GM18519 (cell line): ENCODE measurements around the gene FAM13A.
"Not testable (repeated sequence)": the region's sequence is repeated elsewhere in the genome, so short reads cannot be mapped to it uniquely, and the experiment has no call there.

Source experiments
- ATAC-seq: cut with Tn5 transposase; IDR thresholded peaks from one replicate; pipeline ENCODE4 v1.9.1; 2021; ENCODE audit warnings: mild to moderate bottlenecking, moderate library complexity; ENCODE audit not compliant: unreplicated experiment, low FRiP score

FAM13A gene

DNA sequence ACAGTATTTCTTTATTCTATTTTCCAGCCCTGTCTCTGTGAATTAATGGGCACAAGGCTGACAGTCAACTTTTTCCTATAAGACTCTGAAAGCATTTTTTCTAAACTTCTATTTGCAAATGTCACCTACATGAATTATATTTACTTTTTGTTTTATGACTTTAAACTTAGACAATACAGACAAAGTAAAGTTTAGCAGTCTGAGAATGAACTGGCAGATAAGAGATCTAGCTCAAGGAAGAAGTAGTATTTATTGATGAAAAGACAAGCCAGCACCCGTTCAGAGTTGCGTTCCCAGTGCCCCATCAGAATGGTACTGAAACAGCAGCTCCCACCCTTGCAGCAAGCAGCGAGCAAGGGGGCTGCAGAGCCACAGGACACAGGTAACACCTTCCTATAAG is 148.5 kb downstream of the FAM13A start:
- ATAC-seq = no peak

DNA sequence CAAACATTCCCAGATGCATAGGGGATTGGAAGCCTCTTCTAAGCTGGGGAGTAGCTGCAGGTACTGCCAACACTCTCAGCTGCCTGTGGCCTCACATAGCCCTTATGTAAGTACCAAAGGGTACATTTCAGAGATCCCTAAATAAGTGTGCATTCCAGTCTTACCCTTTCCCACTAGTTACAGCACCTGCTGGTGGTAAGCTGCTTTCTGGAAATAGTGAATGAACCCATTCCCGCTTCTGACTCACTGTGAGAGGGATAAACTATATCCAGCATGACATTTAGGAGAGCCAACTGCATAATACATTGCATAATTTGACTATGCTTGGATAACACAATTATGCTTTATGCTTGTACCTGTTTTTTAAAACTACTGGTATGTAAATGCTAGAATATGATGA is 149.0 kb downstream of the FAM13A start:
- ATAC-seq = no peak

DNA sequence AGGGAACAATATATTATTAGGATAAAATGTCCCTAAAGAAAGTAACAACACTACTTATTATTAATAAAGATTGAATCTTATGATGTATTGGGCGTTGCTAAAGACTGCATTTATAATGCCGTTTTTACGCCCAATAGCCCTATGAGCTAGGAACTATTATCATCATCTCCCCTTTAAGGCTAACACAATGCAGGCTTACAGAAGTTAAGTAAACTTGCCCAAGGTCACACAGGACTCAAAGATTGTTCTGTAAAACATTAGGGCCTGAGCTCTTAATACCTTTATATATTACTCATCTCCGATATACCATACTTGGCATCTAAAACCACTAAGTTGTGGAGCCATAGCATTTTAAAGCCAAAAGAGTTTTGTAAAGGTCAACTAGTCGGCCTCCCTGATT is 149.5 kb downstream of the FAM13A start:
- no peak for ATAC-seq

DNA sequence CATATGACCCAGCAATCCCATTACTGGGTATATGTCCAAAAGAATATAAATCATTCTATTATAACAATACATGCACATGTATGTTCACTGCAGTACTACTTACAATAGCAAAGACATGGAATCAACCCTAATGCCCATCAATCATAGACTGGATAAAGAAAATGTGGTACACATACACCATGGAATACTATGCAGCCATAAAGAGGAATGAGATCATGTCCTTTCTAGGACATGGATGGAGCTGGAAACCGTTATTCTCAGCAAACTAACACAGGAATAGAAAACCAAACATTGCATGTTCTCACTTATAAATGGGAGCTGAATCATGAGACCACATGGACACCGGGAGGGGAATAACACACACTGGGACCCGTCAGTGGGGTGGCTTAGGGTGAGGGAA is 152.7 kb downstream of the FAM13A start:
- not testable (repeated sequence) for ATAC-seq

DNA sequence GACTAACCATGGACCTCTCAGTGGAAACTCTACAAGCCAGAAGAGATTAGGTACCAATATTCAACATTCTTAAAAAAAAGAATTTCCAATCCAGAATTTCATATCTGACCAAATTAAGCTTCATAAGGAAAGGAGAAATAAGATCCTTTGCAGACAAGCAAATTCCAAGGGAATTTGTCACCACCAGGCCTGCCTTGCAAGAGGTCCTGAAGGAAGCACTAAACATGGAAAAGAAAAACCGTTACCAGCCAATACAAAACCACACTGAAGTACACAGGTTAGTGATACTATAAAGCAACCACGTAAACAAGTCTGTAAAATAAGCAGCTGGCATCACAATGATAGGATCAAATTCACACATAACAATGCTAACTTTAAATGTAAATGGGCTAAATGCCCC is 156.6 kb downstream of the FAM13A start:
- ATAC-seq = no peak

DNA sequence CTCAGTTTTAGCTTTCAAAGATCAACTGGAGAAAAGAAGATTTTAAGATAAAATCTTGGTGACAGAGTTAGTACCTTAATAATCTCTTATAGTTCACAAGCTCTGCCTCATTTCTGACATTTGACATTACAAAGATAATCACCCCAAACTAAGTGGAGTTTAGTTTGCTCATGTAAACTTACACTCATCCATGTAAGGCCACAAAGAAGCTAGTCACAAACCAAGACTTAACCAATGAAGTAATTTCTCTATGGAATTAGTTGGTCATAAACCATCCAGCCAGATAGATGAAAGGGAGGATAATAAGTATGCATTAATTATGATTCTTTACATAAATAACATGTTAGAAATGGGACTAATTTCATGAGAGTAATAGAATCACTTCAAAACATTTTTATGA is 159.2 kb downstream of the FAM13A start:
- ATAC-seq = no peak

DNA sequence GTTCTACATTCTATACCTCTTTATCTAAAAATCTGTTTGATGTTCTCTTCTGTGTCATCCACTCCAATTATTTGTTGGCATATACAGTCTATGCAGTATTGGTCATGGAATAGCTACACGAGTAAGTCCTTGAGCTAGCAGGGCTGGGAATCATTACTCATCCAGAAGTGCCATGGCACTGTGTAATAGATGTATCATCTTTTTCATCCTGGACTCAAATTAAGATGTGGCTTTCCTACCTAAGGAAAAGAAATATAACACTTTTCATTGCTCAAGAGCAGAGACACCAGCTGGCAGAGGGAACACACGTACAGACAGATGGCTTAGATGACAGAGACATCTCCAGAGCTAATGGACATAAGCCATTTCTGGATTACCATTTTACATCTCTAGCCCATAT is 159.8 kb downstream of the FAM13A start:
- no peak for ATAC-seq

DNA sequence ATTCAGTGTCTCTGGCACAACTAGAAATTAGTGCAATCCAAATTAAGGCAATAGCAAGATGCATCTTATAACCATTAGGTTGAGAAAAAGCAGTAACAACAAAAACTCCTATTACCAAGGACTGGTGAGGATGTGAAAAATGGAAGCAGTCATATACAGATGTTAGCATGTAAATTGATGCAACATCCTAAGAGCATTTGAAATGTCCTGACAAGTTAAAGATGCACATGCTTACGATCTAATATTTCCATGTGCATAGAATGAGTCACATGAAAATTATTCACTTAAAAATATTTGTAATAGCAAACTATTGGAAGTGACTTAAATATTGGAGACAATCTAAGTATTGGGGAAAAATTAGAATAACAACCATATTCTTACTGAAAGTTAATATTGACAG is 163.0 kb downstream of the FAM13A start:
- no peak for ATAC-seq

DNA sequence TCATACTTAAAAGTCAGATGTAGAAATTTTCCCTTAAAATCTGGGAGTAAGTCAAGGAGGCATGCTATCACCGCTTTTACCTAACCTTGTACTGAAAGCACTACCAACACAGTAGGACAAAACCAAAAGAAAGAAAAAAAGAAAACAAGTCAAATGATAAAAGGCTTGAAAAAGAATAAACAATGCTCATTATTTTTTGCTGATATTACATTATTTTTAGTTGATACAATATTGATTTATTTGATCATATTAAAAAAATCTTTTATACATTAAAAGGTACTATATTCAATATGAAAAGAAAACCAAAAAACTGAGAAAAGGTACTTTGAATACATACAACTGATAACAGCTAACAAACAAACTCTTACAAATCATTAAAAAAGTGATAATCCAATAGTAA is 164.3 kb downstream of the FAM13A start:
- no peak for ATAC-seq

DNA sequence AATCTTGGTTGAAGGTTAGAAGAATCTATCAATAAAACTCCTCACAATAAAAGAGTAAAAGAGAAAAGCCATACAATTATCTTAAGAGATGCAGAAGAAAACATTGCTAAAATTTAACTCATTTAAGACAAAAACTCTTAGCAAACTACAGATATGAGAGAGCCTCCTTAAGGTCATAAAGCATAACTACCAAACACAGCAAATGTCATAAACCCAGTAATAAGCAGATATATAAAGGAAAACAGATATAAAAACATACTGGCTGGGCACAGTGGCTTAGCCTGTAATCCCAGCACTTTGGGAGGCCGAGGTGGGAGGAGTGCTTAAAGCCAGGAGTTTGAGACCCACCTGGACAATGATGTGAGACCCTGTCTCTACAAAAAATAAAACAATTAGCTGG is 165.3 kb downstream of the FAM13A start:
- no peak for ATAC-seq

DNA sequence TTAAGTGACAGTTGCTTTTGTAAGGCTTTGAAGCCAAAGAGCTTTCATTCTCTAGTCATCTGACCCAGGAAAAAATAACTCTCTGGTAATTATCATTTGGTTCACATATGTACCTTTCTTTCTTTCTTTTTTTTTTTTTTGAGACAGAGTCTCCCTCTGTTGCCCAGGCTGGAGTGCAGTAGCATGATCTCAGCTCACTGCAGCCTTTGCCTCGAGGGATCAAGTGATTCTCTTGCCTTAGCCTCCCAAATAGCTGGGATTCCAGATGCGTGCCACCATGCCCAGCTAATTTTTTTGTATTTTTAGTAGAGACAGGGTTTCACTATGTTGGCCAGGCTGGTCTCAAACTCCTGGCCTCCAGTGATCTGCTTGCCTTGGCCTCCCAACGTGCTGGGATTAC is 169.6 kb downstream of the FAM13A start:
- ATAC-seq = not testable (repeated sequence)

DNA sequence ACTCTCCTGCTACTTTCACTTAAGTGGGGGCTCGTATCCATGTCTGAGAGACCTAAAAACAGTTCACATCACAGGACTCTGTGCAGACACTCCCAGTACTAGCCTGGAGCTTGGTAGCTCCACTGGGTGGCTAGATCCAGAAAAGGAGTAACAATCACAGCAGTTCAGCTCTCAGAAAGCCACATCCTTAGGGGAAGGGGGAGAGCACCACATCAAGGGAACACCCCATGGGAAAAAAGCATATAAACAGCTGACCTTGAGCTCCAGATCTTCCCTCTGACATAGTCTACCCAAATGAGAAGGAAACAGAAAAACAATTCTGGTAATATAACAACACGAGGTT is 175.8 kb downstream of the FAM13A start:
- ATAC-seq = no peak

DNA sequence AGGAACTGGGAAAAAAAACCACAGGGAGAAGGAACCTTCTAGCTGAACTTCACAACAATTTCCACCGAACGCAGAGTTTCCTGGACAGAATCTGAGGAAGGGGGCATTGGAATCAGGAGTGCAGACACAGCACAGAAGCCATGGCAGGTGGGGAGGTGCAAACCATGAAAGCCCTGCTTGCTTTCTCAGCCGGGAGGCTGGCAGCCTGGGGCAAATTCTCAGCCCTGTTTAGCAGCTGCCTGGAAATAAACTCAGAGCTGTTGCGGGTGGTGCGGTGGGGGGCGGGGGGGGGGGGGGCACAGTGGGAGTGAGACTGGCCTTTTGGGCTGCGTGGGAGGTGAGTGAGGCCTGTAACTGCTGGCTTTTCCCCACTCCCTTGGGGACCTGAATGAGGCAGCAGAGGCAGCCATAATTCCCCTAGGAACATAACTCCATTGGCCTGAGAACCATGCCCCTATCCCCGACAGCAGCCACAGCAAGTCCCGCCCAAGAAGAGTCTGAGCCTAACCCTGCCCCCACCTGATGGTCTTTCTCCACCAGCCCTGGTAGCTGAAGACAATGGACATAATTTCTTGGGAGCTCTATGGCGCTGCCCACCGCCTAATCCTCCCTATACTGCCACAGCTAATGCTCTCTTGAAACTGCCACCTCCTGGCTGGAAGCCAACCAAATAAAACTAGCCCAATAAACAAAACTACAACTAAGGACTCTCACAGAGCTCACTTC is 176.3 kb downstream of the FAM13A start:
- ATAC-seq = no peak

DNA sequence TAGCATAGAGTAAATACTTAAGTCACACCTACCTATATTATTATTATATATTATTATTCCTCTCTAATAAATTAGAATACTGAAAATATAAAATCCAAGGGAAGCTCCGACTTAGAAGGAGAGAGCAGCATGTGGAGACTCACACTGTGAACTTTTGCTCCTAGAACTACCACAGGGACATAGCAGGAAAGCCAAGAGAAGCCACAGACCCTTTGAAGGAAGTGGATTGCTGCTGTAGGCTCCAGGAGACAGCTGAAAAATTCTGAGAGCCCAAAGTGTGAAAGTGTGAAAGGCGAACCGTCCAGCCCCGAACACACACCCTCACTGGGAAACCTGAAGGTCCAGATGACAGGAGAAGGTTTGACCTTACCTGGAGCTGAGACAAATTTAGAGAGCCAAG is 177.0 kb downstream of the FAM13A start:
- ATAC-seq = no peak

DNA sequence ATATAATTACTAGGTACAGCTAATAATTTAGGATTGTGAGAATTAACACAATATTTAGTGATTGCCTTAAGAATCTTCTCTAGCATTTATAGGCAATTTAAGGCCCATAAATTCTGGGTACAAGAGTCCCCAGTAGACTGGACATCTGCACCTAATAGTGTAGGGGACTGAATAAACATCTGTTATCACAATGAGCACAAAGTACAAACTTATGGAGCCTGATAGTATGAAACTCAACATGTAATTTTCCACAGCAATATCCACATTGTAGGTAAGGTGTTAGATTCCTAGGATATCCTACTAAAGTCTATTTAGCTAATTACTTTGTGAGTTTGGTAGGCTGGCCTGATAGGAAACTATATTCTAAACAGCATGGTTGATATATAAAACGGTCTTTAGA is 178.3 kb downstream of the FAM13A start:
- ATAC-seq = no peak

DNA sequence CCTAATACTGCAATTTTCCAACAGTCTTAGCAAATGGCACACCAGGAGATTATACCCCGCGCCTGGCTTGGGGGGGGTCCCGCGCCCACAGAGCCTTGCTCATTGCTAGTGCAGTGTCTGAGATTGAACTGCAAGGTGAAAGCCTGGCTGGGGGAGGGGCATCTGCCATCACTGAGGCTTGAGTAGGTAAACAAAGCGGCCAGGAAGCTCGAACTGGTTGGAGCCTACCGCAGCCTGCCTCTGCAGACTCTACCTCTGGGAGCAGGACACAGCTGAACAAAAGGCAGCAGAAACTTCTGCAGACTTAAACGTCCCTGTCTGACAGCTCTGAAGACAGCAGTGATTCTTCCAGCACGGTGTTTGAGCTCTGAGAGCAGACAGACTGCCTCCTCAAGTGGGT is 186.6 kb downstream of the FAM13A start:
- ATAC-seq = no peak

DNA sequence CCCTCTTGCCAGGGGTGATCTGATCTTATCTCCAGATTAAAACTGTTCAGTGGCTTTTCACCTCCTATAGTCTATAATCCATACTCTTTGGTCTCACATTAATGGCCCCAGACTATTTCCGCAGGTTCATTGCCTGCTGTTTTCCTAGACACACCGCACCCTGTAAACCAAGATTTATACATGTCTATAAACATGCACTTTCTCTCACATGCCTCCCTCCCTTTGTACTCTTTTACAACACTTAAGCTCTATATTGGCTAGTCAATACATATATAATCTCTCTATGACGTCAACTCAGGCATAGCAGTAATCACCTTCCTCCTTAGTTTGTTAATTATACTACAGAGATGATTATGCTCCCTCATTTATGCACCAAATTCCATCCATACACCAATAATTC is 188.5 kb downstream of the FAM13A start:
- no peak for ATAC-seq

DNA sequence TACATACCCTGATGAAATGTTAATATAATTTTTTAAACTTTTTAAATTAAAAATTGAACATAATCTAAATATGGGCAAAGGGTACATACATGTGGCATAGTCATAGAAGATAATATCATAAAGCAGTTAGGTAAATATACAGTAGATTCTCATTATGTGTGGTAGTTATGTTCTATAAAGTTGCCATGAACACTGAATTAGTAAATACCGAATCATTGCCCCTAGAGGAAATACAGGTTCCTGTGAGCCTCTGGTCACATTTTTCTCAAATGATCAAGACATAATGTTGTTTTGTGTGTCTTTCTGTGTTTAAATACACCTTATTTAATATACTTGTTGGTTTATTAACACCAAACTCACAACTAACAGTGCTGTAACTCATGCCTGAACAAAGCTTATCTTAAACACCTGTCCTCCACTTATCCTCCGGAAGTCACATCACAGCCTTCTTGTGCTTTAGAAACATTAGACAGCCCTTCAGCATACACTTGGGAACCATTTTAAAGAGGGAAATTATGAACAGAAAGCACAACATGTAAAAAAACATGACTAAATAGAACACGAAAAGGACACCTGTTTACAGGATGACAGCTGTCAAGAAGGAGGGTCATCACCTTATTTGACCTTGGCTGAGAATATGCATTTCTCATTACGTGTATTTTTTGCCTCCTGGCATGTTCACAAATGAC is 190.0 kb downstream of the FAM13A start:
- ATAC-seq = no peak

DNA sequence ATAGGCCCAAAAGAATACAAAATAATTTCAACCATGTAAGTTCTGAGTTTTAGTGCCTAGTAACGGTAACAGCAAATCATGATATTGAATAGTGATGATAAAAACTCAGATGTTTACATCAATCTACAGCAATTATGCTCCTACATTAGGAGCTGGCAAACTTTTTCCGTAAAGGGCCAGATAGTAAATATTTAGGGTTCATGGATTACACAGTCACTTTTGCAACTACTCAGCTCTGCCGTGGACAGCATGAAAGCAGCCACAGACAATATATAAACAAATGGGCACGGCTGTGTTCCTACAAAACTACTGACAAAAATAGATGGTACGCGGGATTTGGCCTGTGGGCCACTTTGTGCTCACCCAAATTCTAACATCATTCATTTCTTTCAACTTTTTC is 191.5 kb downstream of the FAM13A start:
- ATAC-seq = no peak

DNA sequence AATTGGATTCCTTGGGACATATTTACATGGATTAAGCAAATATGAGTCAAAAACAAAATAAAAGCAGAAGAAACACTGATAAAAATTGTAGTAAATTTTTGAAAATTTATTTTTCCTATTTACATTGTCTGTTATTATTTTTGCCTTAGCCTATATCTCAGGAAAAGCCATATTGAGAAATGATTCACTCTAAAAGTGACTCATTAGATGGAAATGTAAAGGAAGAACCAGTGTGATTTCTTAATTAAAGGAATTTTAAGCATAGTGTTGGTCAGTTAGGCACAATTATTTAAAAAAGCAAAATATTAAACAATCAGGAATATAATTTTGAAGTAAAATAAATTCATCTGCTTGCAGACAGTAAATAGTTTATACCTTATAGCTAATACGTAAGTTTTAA is 191.9 kb downstream of the FAM13A start:
- ATAC-seq = no peak

DNA sequence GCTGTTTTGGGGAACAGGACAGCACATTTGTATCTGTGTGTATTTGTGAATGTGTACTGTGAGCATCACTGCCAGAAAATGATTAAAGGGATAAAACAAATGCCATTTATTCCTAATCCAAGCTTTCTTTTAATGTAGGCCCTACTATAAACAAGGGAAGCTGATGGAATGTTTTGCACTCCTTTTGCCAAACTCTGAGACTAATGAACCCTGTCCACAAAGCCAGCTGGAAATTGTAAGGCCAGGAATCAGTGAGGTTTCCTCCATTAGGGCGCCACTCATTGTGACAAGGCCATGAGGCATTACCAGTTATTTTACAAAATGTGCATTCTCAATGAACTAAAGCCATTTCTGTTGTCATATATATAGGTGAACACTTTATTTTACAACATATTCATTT is 196.4 kb downstream of the FAM13A start:
- no peak for ATAC-seq

DNA sequence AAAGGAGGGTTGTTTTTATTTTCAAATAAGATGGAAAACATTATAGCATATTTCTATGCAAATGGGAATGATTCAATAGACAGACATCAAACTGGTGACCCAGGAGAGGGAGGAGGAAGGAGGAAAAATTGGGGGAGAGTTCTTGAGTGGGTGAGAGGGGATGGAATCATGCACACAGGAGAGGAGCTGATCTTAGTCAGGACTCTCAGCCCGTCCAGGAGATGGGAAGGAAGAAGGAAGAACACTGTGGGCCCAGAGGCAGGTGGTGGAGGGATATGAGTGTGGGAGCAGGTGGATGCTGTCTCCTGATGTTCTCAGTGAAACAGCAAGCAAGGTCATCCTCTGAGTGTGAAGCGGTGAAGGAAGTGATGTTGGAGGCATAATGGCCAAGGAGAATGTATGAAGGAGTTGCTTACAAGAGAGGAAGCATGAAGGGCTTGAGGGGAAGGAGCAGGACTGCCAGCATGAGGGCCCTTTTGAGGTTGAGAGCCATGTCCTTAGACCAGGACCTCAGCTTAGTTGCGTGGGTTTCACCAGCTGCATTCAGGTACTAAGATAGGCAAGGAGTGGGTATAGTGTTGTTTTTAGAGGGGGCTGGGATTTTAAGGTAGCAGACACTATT is 197.7 kb downstream of the FAM13A start:
- ATAC-seq = no peak
